HG03095 (cell line): Measurements from ENCODE around the gene GRXCR2.
"Not testable (repeated sequence)": the region's sequence is repeated elsewhere in the genome, so short reads cannot be mapped to it uniquely, and the experiment has no call there.

Experiments used
- ATAC-seq: cut with Tn5 transposase; IDR thresholded peaks from one replicate; pipeline ENCODE4 v1.9.1; 2021; ENCODE audit warnings: moderate library complexity; ENCODE audit not compliant: unreplicated experiment

GRXCR2 gene

DNA sequence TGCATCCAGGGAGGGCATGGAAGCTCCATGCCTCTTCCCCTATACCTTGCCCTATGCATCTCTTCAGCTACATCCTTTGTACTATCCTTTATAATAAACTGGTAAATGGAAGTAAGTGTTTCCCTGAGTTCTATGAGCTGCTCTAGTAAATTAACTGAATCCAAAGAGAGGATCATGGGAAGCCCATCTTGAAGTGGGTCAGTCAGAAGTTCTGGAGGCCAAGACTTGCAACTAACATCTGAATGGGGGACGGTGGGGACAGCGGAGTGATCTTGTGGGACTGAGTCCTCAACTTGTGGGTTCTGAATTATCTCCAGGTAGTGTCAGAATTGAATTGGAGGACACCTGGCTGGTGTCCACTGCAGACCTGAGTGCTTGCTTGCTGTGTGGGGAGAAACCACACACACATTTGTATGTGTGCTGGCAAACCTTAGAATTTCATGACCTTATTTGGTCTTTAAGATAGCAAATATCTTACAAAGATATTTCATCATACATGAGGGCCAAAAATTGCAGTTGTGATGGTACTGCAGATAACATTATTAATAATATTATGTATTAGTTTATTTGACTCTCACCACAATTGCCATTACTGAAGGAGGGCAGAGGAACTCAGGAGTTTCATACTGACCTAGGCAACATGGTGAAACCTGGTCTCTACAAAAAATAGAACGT is 32.2 kb downstream of the GRXCR2 start:
- no peak for ATAC-seq

DNA sequence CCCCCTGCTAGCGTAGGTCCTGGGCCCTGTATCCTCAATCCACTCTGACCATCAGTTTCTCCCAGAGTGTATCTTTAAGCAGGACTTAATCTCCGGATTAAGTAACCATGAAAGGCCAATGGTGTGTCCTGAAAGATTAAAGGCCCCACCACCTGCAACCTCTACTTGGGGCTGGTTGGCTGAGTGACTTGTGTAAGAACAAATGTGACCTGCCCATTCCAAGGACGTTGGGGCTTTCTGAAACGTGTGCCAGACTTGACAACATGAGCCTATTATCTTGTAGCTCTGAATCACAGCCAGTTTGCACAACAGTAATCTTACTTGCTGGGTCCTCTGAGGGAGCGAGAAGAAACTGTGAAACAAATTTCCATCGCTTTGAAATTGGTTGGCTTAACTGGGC is 34.5 kb downstream of the GRXCR2 start:
- no peak for ATAC-seq

DNA sequence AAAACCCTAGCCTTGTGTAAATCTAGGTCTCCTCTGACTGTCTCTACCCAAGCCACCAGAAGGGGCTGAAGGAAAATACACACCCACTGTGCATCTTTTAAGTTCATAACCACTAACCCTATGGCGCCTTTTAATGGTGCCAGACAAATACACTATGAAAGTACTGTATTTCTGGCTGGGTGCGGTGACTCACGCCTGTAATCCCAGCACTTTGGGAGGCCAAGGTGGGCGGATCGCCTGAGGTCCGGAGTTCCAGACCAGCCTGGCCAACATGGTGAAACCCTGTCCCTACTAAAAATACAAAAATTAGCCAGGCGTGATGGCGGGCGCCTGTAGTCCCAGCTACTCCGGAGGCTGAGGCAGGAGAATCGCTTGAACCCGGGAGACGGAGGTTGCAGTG is 36.6 kb downstream of the GRXCR2 start:
- not testable (repeated sequence) for ATAC-seq

DNA sequence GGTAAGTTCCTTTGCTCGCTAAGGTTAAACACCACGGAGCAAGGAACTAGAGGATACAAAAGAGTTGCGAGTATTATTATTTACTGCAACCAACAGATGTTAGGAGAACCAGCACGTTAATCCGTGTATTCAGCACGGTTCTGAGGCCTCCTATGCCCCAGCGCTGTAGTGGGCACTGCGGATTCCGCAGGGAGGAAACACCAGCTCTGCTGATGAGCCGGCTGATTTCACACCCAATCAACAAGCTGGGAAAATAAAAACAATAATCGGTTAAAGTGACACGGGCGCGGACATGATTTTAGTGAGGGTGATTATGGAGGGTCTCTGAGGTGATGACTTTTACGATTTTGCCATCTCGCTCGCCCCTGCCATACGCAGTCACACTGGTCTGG is 37.0 kb downstream of the GRXCR2 start:
- no peak for ATAC-seq

DNA sequence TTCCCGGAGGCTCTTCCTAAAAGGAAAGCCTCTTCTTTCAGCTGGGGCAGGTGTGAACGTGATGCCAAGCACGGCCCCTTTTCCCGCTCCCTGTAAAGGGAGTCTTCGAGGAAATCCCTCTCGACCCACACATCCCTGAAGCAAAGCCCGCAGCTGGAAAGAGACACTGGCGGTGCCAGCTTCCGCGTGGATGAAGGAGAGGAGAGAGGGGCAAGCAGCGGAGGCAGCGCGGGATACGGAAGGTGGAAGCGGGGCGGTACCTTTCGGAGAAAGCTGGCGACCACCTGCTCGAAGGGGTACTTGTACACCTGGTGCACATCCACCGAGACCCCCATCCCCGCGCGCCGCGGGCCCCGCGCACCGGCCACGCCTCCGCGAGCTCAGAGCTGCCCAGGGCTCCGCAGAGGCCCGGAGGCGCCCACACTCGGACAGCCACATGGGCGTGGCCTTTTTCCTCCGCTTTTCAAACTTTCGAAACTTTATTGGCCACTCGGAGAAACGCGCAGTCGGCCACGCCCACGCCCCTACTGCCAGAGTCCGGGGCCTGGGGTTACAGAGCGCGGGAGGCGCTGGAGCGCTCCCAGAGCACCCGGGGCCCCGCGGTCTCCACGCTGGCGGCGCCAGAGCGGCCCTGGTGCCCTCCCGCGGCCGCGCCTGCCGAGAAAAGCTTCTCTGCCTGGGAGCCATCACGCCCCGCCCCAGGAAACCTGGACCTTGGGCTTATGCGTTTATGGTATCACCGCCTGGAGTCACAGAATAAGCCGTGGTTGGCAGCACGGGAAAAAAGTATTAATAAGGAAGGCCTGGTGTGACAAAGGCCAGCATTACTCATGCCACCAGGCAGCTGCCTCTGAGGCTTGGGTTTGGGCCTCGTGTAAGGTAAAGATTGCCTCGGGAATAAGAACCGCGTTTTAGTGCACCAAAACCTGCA is 37.6 kb downstream of the GRXCR2 start, which contains the start of gene PRELID2:
TSS of gene PRELID2 (minus strand) at position 426 of the 931 bp plus-strand sequence. CDS start at position 335, 91 bp downstream.
- ATAC-seq = peak; percentile 85

DNA sequence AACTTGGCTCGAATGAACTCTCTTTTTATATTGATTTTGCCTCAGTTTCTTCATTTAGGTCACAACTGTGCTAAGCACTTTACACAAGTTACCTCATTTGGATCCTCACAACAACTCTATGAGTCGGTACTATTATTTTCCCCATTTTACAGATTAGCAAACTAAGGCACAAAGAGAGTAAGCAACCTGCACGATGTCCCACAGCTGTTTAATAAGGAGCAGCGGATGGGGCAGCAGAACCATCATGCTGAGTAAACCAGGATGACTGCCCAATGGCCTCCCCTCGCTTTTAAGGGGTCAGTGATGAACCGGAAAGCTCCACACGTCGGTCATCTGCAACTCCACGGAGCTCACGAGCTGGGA is 38.3 kb downstream of the GRXCR2 start:
- no peak for ATAC-seq

DNA sequence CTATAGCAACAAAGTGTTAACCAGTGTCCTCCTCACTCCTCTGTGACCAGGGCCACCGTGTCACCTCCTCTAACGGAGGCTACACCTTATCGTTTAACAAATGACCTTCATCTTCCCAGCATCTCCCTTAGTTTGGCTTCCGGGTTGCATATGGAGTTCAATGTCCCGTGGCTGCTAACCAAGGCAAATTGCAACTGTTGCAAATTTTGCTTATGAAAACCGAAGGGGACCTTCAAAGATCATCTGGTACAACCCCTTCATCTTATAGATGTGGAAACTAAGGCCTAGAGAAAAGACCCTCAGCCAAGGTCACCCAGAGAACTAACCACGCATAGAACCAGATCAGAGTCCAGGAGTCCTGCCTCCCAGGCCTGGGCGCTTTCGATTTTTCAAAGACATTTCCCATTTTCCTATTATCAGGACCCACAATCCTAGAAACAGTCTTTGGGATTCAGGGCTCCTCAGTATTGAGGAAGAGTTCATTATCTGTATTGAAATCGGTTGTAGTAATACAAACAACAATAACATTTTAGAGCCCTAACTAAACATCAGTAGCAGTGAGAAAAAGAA is 39.1 kb downstream of the GRXCR2 start:
- ATAC-seq = no peak

DNA sequence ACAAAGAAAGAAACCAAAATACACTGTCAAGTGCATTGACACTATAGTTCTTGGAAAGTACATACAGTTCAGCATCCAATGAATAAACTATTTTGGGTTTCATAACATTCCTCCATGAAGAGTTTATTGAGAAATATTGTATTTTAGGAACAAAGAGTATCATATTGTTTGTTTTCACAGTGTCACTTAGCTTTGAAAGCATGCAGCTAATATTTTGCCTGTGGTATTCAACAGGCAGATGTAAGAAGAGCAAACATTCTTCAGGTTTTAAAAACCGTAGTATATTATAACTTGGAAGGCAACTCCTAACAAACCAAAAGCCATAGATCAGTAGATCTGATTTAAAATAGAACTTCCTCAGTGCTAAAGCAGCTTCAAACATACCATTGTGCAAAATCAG is 42.2 kb downstream of the GRXCR2 start:
- no peak for ATAC-seq

DNA sequence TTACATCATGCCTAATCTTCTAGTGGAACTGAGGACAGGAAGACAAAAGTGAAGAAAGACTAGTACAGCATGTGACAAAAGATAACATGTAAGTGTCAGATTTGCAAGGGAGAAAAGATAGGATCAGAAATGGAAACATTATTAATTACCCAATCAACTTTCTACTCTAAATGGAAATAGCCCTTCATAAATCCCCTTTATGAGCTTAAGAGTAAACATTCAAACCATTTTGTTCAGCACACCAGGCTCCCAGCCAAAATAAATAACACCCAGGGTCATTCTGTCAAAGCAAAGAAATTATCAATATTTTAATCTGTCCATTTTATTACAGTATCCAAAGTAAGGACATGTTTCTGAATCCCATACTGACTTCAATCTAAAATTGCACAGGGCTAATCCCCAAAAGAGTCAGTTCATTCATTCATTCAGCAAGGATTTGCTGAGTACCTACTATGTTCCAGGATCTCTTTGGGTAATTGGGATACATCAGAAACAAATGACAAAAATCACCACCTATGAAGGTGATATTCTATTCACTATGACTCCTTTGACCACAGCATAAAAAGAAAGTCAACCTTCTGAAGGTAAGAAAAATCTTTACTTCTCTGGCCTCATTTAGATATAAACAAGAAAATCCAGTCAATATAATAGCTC is 43.0 kb downstream of the GRXCR2 start:
- ATAC-seq = no peak

DNA sequence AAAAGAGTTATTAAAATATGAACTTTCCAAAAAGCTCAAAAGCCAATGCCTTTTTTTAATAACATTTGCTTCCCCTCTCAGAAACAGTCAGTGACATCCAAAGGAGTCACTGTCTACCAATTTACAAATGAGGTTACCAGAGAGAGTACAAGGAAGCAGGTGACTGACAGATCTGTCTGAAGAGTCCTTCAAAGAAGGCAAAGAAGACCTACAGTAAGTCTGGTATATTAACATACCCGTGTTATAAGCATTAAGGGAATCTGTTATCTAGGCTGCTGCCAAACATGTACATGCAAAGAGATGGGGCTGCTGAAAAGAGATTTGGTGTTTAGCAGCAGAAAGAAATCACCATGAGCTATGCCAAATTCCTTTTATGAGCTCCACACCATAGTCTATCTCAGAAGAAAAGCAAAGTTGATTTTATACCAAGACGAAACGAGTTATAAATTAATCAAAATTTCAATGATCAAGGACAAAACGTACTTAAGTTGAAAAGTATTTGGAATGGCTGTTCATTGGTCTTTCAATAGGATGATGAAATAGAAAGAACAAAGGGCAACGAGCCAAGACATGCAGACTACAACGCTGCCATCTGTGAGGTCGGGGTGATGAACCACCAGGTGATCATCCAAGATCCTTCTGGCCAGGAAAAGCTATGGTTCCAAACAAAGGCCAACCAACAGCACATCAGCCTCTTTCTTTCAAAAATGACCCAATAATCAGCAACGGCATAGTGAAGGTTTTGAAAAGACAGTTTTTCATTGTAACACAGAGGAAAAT is 45.7 kb downstream of the GRXCR2 start:
- ATAC-seq = no peak

DNA sequence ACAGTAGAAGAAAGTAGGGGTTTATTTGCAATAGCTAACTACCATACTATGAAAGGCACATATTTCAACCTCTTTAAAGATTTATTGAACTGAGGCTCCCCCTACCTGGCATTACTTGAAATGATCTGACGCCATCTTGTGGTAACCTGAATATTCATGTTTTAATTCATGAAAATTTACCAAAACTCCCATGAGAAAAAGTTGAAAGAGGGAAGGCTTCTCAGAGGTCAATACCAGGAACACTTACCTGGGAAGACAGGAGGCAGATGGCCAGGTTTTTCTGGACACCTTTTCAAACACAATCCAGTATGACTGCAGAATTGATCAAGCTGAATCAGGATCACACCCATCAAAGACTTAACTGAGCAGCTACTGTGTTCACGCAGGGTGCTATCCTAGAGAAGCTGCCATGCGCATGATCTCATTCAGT is 47.0 kb downstream of the GRXCR2 start:
- peak; percentile 55 for ATAC-seq

DNA sequence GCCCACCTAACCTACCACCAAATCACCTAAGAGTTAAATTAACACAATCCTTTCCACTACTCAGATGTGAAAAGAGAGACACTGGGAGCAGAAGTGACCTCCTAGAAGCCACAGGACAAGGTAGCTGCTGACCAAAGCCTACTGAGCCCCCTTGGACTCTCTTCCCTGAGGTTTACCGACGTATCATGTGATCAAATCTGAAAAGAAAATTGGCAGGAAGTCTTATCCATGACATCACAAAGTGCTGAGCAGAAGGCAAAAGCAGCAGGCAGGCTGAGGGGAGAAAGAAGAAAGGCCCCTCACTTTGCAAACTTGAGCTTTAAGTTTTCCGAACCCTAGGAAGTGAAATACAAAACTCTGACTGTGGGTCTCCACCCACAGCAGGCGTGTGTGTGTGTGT is 48.8 kb downstream of the GRXCR2 start:
- no peak for ATAC-seq

DNA sequence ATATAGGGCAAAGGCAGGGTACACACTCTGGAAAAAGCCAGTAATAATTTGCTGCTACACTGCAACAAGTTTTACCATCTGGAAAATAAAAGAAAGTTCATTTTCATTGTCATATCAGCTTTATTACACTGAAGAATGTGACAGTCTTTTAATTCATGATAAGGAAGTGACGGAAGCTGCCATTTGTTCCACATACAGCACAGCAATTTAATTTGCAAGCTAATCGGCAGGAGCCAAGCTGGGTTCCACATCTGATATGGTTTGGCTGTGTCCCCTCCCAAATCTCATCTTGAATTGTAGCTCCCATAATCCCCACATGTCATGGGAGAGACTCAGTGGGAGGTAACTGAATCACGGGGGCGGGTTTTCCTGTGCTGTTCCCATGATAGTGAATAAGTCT is 54.2 kb downstream of the GRXCR2 start:
- no peak for ATAC-seq

DNA sequence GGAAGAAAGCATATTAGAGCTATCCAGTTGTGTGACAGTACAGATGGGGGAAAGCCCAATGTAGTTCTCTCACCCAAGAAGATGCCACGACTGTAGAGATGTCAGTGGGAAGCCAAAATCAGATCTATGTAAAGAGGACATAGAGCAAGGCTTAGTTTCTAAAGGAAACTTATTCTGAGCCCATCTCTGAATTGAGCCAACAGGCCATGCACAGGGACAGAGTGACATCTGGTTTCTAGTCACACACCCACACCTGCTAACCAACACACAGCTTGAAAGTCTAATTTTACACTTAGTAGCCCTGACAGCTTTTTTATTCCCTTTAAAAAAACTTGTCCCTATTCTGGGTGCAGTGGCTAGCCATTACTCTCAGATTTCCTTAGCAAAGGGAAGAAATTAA is 59.9 kb downstream of the GRXCR2 start:
- ATAC-seq = no peak

DNA sequence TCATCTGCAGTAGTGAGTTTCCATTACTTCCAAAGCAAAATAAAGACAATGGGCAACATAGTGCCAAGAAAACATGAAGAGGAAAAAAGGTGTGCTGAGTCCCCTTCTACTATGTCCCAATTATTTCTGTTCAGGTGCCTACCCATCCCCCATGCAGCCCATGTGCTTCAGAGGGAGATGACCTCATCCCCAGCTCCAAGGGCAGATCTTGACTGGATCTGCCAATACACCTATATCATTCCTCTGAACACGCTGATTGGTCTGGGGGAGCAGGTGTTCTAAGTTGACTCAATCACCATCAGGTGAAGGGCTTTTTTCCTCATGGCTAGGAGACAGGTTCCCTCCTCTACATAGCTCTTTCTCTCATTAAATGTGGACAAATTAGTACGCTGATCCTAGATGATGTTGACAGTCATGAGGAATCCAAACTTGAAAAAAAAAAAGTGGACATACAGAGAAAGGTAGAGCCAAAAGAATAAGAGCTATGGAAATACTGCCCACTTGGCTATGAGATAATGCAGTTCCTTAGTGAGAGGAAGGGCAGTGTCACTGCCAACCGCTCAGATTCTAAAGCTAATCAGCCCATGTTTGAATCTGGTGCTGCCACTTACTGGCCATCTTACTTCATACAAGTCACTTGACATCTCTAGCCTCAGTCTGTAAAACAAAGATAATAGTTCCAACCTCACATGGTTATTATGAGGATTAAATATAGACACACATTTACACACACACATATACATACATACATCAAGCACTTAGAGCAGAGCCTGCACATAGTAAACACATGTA is 60.8 kb downstream of the GRXCR2 start:
- ATAC-seq = no peak
